ENCODE measurements around the gene SLIT3.

Gene SLIT3

DNA sequence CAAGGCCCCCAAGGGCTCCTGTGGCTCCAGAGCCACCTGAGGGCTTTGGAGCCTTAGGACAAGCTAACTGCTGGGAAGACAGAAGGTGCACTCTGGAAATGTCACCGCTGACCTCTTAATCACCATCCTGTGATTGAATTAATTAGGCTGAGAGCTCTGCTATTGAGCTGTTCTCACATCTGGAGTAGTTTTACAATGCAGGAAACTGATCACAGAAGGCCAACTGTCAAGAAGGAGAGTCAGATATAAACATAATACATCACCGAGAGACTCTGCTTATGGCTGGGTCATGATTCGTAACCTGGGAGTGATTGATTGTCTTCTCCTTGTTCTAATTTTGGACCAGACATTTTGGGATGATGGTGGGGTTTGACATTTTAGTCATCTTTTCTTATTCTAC lies 226.1 kb downstream of the SLIT3 start:
- no peak for TF ChIP-seq CTCF (IDR thresholded peaks at IDR 0.05; ENCODE audit: low read length, missing control alignments)
- no peak for DNase-seq (ENCODE audit: low read depth)
- no peak overlapping the region for H3K4me3 ChIP-seq (replicated peaks; ENCODE audit: low read depth, low read length)

DNA sequence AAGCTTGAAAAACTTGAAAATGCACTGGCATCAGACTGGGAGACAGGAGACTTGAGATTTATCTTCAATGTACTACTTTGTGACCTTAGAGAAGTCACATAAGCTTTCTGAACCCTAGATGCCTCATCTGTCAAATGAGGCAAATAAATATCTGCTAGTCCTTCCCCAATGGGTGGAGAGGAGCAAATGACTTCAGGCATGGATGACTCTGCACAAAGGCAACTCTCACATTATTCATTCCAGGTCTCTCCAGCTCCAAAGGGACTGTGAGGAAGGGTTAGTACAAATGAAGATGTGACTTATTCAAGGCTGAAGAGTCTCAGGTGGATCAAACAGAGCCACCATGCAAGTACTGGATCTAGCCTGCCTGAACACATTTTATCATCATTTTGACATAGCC lies 228.7 kb downstream of the SLIT3 start:
- TF ChIP-seq CTCF (IDR thresholded peaks at IDR 0.05; ENCODE audit: low read length, missing control alignments): no peak
- H3K4me3 ChIP-seq (replicated peaks; ENCODE audit: low read depth, low read length): no peak overlapping the region
- no peak for DNase-seq (ENCODE audit: low read depth)

GRCh38 chr5:169070413-169070812 lies 230.5 kb downstream of the SLIT3 start:
- DNase-seq (ENCODE audit: low read depth): no peak
- TF ChIP-seq CTCF (IDR thresholded peaks at IDR 0.05; ENCODE audit: low read length, missing control alignments): no peak
- H3K4me3 ChIP-seq (replicated peaks; ENCODE audit: low read depth, low read length): no peak overlapping the region

DNA sequence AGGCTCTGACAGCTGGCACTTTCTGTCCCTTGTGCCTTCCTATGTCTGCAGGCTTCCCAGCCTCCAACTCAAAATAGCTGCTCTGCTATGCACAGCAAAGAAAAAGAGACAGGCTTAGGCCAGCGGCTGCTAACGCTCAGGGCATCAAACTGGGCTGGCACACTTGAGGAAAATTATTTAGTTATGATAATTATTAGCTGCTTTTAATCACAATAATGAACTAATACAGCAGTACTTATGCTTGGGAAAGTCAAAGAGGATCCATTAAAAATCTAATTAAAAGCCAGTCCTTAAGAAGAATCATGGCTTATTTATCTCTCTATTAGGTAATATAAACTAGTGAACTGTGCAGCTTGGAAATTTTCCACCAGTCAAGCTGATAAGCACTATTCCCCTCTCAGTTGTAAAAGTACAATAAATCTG lies 233.2 kb downstream of the SLIT3 start:
- H3K4me3 ChIP-seq (replicated peaks; ENCODE audit: low read depth, low read length): no peak overlapping the region
- DNase-seq (ENCODE audit: low read depth): no peak
- no peak for TF ChIP-seq CTCF (IDR thresholded peaks at IDR 0.05; ENCODE audit: low read length, missing control alignments)

DNA sequence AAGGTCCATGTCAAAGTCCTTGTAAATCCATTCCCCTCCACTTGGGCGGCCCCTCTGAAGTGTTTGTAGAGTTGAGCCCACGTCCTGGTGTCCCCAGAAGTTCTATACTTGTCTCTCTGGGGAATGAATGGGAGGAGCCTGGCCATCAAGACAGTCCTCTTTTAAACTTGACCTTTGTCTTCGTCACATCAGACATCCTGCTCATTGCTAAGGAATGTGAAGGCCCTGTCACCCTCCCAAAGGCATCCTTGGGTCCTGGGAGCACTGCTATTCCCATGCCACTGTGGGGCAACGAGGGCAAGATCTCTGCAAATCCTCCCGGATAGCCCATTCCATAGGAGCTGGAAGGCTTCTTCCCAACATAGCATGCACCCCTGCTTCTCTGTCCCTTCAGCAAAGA lies 235.5 kb downstream of the SLIT3 start:
- TF ChIP-seq CTCF (IDR thresholded peaks at IDR 0.05; ENCODE audit: low read length, missing control alignments): no peak
- no peak overlapping the region for H3K4me3 ChIP-seq (replicated peaks; ENCODE audit: low read depth, low read length)
- no peak for DNase-seq (ENCODE audit: low read depth)

- TF ChIP-seq CTCF (IDR thresholded peaks at IDR 0.05; ENCODE audit: low read length, missing control alignments): no peak
- no peak overlapping the region for H3K4me3 ChIP-seq (replicated peaks; ENCODE audit: low read depth, low read length)
- DNase-seq (ENCODE audit: low read depth): peak; percentile 29
Measured at GRCh38 chr5:169064093-169064492, 236.8 kb downstream of the SLIT3 start.

DNA sequence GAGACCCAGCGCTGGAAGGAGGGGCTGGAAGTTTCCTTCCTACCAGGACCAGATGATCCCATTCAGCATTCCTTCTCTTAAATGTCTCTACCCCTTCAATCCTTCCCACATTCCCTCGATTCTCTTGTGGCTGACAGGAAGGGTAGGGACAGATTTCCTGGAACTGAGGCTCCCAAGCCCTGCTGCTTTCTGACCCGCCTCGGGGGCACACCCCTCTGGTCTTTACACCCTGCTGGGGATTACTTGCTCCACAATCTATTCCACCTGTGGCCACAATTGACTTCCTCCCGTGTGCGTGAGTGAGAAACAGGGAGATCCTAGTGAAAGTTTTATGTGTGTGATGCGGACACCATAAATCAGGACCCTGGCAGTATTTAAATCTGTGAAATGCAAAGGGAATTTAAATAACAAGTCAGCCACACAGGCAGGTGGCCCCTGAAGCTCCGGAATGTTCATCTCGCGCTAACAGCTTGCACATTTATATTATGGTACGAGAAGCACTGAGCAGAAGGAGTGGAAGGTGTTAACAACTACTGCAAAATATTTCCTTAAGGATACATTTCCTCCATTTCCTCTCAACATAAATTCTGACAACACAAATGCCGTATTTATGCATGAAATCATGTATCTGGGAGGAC lies 237.5 kb downstream of the SLIT3 start:
- no peak for DNase-seq (ENCODE audit: low read depth)
- TF ChIP-seq CTCF (IDR thresholded peaks at IDR 0.05; ENCODE audit: low read length, missing control alignments): no peak

More for the DNA sequence above, 237.5 kb downstream of the SLIT3 start:
- no peak overlapping the region for H3K4me3 ChIP-seq (replicated peaks; ENCODE audit: low read depth, low read length)

Measured in fibroblast of pulmonary artery (primary cell).